ENCODE measurements around the gene POMT1.

DNA sequence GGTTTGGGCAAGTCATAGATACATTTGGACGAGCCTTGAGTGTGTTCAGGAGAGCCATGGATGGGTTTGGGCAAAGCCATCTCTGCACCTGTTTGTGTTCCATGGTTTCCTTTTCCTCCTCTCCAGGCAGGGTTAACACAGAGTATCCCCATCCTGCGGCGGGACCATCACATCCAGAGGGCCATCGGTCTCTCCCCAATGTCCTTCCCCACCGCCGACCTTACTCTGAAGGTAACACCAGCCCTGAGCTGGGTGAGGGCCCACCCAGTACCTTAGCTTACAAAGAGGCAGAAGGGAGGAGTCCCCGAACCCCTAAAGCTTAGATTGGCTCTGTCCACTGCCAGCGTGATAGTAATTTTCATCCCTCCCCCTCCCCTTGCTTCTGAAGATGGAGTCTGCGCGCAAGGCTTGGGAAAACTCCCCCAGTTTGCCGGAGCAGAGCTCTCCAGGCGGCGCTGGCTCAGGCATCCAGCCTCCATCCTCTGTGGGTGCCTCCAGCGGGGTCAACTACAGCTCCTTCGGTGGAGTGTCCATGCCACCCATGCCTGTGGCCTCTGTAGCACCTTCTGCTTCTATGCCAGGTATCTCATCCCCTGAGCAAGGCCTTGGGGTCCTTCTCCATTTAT lies 18.0 kb upstream of the POMT1 start:
- TF ChIP-seq, protein P1, sequence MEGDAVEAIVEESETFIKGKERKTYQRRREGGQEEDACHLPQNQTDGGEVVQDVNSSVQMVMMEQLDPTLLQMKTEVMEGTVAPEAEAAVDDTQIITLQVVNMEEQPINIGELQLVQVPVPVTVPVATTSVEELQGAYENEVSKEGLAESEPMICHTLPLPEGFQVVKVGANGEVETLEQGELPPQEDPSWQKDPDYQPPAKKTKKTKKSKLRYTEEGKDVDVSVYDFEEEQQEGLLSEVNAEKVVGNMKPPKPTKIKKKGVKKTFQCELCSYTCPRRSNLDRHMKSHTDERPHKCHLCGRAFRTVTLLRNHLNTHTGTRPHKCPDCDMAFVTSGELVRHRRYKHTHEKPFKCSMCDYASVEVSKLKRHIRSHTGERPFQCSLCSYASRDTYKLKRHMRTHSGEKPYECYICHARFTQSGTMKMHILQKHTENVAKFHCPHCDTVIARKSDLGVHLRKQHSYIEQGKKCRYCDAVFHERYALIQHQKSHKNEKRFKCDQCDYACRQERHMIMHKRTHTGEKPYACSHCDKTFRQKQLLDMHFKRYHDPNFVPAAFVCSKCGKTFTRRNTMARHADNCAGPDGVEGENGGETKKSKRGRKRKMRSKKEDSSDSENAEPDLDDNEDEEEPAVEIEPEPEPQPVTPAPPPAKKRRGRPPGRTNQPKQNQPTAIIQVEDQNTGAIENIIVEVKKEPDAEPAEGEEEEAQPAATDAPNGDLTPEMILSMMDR (IDR thresholded peaks at IDR 0.05; ENCODE audit: low read depth, low read length, poor library complexity, severe bottlenecking): no peak
- no peak for TF ChIP-seq EZH2phosphoT487 (IDR thresholded peaks at IDR 0.05; ENCODE audit: borderline replicate concordance, low read length)

Measured in DOHH2 (cell line).